ENCODE measurements around the gene LCE5A.
"Not testable (repeated sequence)": the region's sequence is repeated elsewhere in the genome, so short reads cannot be mapped to it uniquely, and the experiment has no call there.

Gene LCE5A

DNA sequence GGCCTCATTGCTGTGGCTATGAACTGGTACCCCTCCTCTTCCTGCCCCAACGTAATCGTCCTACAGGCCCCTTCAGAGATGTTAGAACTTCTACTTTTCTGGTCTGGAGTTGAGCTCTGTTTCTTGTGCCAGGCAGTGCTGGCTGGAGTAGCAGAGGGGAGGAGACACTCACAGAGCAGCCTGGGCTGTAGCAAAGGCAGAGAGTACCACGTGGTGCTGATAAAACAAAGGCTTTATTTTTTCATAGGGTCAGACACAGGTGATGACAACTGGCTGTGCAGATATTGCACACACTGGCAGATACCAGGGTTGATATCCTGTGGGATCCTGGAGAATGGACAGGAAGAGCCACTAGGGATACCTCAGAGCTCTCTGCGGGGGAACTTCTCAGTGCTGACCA lies 26.9 kb downstream of the LCE5A start:
- H3K27me3 Mint-ChIP-seq (ENCODE audit: low read depth), result peaks cover 12% of the 10 kb centered on the region
- no peaks in the 10 kb centered on the region for H3K4me1 Mint-ChIP-seq (ENCODE audit: low read depth)
- no peaks in the 10 kb centered on the region for H3K36me3 Mint-ChIP-seq (ENCODE audit: low read depth)
- H3K9me3 Mint-ChIP-seq, result no peaks in the 10 kb centered on the region
- H3K4me3 Mint-ChIP-seq, result no peak overlapping the region
- no peak overlapping the region for H3K27ac Mint-ChIP-seq

DNA sequence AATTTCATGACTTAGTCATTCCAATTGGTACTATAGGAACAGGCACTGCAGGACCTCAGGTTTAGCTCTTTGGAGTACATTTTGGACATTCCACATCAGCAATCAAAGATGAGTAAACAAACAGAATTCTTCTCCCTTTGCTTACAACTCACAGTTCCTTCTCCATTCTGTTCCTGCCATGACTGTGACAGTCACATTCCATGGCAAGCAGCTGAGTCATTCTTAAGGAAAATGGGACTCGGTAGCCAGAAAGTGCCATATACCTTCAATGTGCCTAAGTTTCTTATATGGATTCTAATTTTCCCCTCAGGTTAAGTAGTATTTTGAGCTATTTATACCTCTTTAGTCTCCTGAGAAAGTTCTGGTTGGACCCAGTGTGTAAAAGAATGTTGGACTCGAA lies 29.3 kb downstream of the LCE5A start:
- H3K4me1 Mint-ChIP-seq (ENCODE audit: low read depth), result no peaks in the 10 kb centered on the region
- no peak overlapping the region for H3K27ac Mint-ChIP-seq
- H3K9me3 Mint-ChIP-seq, result no peaks in the 10 kb centered on the region
- no peaks in the 10 kb centered on the region for H3K36me3 Mint-ChIP-seq (ENCODE audit: low read depth)
- H3K27me3 Mint-ChIP-seq (ENCODE audit: low read depth), result peaks cover 9% of the 10 kb centered on the region
- H3K4me3 Mint-ChIP-seq, result no peak overlapping the region

DNA sequence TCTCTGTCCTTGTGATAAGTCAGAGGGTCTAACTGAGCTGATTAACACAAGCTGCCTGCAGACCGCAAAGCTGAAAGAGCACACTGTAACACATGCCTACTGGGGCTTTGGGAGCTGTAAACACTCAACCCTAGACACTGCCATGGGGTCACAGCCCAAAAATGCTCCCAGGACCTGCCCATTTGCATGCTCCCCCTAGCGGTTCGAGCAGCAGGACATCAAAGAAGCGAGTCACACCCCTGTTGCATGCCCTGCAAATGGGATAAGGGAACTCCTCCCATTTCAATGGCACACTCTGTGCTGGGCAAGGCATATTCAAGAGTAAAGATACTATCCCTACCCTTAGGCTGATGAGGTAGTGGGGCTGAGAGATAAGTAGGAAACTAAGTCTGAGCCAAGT lies 33.2 kb downstream of the LCE5A start:
- Mint-ChIP-seq H3K4me1 (ENCODE audit: low read depth) (no peaks in the 10 kb centered on the region), H3K27ac (no peak overlapping the region), H3K27me3 (ENCODE audit: low read depth) (peaks cover 9% of the 10 kb centered on the region), H3K9me3 (peaks cover 3% of the 10 kb centered on the region), H3K36me3 (ENCODE audit: low read depth) (no peaks in the 10 kb centered on the region), H3K4me3 (no peak overlapping the region)

DNA sequence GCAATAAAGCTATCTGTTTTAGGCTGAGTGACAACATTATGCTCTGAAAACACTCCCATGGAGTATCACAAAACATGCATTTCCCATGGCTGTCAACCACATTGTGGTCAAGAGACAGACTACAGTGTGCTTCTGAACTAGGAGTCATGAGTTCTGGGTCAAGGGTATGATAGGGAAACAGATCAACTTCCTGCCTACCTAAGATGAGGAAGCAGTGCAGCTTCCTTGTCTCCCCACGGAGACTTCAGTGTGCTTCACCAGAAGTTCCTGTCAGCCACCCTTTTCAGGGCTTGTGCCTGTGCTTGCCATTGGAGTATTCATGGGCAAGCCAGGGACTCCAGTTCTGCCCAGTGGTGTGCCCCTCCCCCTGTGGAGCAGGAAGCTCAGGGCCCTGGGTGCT lies 36.1 kb downstream of the LCE5A start:
- H3K4me3 Mint-ChIP-seq, result no peak overlapping the region
- H3K4me1 Mint-ChIP-seq (ENCODE audit: low read depth), result no peaks in the 10 kb centered on the region
- peaks cover 3% of the 10 kb centered on the region for H3K9me3 Mint-ChIP-seq
- peaks cover 4% of the 10 kb centered on the region for H3K27me3 Mint-ChIP-seq (ENCODE audit: low read depth)
- H3K27ac Mint-ChIP-seq, result no peak overlapping the region
- H3K36me3 Mint-ChIP-seq (ENCODE audit: low read depth), result no peaks in the 10 kb centered on the region

DNA sequence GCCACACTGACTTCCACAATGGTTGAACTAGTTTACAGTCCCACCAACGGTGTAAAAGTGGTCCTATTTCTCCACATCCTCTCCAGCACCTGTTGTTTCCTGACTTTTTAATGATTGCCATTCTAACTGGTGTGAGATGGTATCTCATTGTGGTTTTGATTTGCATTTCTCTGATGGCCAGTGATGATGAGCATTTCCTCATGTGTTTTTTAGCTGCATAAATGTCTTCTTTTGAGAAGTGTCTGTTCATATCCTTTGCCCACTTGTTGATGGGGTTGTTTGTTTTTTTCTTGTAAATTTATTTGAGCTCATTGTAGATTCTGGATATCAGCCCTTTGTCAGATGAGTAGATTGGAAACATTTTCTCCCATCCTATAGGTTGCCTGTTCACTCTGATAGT lies 37.8 kb downstream of the LCE5A start:
- not testable (repeated sequence) for H3K4me1 Mint-ChIP-seq (ENCODE audit: low read depth); H3K27ac Mint-ChIP-seq; H3K27me3 Mint-ChIP-seq (ENCODE audit: low read depth); H3K36me3 Mint-ChIP-seq (ENCODE audit: low read depth); H3K9me3 Mint-ChIP-seq; H3K4me3 Mint-ChIP-seq

Data from T-helper 1 cell treated with Interleukin-12 subunit alpha and Interleukin-12 subunit beta and Interleukin-4 antibody, amounts not matched to agents 30 μg/mL and 1 μg/mL, for 36 hours (primary cell).